H9 (cell line): ENCODE data around the gene CTNNA3. TPM values are rescaled to one million over a fixed set of nuclear protein-coding genes. Genes with fewer than 3 reads are reported as not detected.

Experiments used
- DNase-seq: peaks from one replicate; pipeline ENCODE4 v3.0.0-alpha.2; 2017
- H2AFZ ChIP-seq: one replicate; pipeline ENCODE4 v1.6.1; 2013; ENCODE audit warnings: mild to moderate bottlenecking, low read length, control low read depth, moderate library complexity
- H2AK5ac ChIP-seq: 2 replicates; pipeline ENCODE4 v1.6.1; 2013; ENCODE audit warnings: low read length, control low read depth, mixed read lengths; ENCODE audit not compliant: insufficient read length
- H2BK120ac ChIP-seq: one replicate; pipeline ENCODE4 v1.6.1; 2013; ENCODE audit warnings: low read depth, mild to moderate bottlenecking, low read length, control low read depth, inconsistent platforms; ENCODE audit not compliant: poor library complexity, severe bottlenecking
- H2BK12ac ChIP-seq: 2 replicates; pipeline ENCODE4 v1.6.1; 2013; ENCODE audit warnings: low read length, control low read depth, mixed read lengths, low read depth; ENCODE audit not compliant: insufficient read length
- H2BK15ac ChIP-seq: 2 replicates; pipeline ENCODE4 v1.6.1; 2013; ENCODE audit warnings: low read depth, low read length, control low read depth
- H2BK20ac ChIP-seq: one replicate; pipeline ENCODE4 v1.6.1; 2013; ENCODE audit warnings: low read depth, mild to moderate bottlenecking, low read length, control low read depth, inconsistent platforms; ENCODE audit not compliant: poor library complexity, severe bottlenecking
- H2BK5ac ChIP-seq: 2 replicates; pipeline ENCODE4 v1.6.1; 2013; ENCODE audit warnings: low read length, control low read depth, mixed read lengths; ENCODE audit not compliant: insufficient read length
- H3K14ac ChIP-seq: 2 replicates; pipeline ENCODE4 v1.6.1; 2013; ENCODE audit warnings: low read length, control low read depth; ENCODE audit not compliant: insufficient read depth
- H3K18ac ChIP-seq: 2 replicates; pipeline ENCODE4 v1.6.1; 2013; ENCODE audit warnings: low read depth, mild to moderate bottlenecking, mixed read lengths, low read length, control low read depth; ENCODE audit not compliant: insufficient read length
- H3K23ac ChIP-seq: 2 replicates; pipeline ENCODE4 v1.6.1; 2013; ENCODE audit warnings: low read length, control low read depth, mixed read lengths, low read depth; ENCODE audit not compliant: insufficient read length
- H3K23me2 ChIP-seq: 2 replicates; pipeline ENCODE4 v1.6.1; 2013; ENCODE audit warnings: low read depth, mild to moderate bottlenecking, mixed read lengths, low read length, control low read depth; ENCODE audit not compliant: insufficient read length, poor library complexity, severe bottlenecking
- H3K27ac ChIP-seq: 2 replicates; pipeline ENCODE4 v1.5.1; 2013; ENCODE audit warnings: low read length, control low read depth, mixed read lengths, low read depth; ENCODE audit not compliant: insufficient read length
- H3K27me3 ChIP-seq: 2 replicates; pipeline ENCODE4 v1.6.1; 2013; ENCODE audit warnings: low read length, control low read depth, inconsistent platforms; ENCODE audit not compliant: insufficient read depth
- H3K4ac ChIP-seq: 2 replicates; pipeline ENCODE4 v1.6.1; 2013; ENCODE audit warnings: low read depth, mild to moderate bottlenecking, control low read depth, inconsistent platforms, low read length, moderate library complexity
- H3K4me1 ChIP-seq: 2 replicates; pipeline ENCODE4 v1.6.1; 2013; ENCODE audit warnings: low read length, control low read depth, inconsistent platforms; ENCODE audit not compliant: insufficient read depth
- H3K4me2 ChIP-seq: 2 replicates; pipeline ENCODE4 v1.6.1; 2013; ENCODE audit warnings: low read length, control low read depth, mixed read lengths; ENCODE audit not compliant: insufficient read length, insufficient read depth
- H3K56ac ChIP-seq: 2 replicates; pipeline ENCODE4 v1.6.1; 2013; ENCODE audit warnings: low read depth, mild to moderate bottlenecking, mixed read lengths, low read length, control low read depth; ENCODE audit not compliant: insufficient read length
- H3K79me1 ChIP-seq: 2 replicates; pipeline ENCODE4 v1.6.1; 2013; ENCODE audit warnings: low read depth, mild to moderate bottlenecking, moderate library complexity, low read length, control low read depth, inconsistent platforms; ENCODE audit not compliant: insufficient read depth, poor library complexity, severe bottlenecking
- H3K79me2 ChIP-seq: 2 replicates; pipeline ENCODE4 v1.6.1; 2013; ENCODE audit warnings: low read length, control low read depth, inconsistent platforms; ENCODE audit not compliant: insufficient read depth
- H3K9ac ChIP-seq: 2 replicates; pipeline ENCODE4 v1.6.1; 2013; ENCODE audit warnings: low read length, control low read depth, mixed read lengths; ENCODE audit not compliant: insufficient read length; ENCODE audit errors: extremely low read depth
- H3K9me3 ChIP-seq: one replicate; pipeline ENCODE4 v1.6.1; 2013; ENCODE audit warnings: low read depth, low read length, inconsistent platforms; ENCODE audit not compliant: control insufficient read depth
- H3T11ph ChIP-seq: one replicate; pipeline ENCODE4 v1.6.1; 2013; ENCODE audit warnings: mild to moderate bottlenecking, low read length, control low read depth, inconsistent platforms
- H4K20me1 ChIP-seq: one replicate; pipeline ENCODE4 v1.6.1; 2013; ENCODE audit not compliant: control insufficient read depth, insufficient read length, insufficient read depth
- H4K5ac ChIP-seq: 2 replicates; pipeline ENCODE4 v1.6.1; 2013; ENCODE audit warnings: low read depth, mild to moderate bottlenecking, mixed read lengths, low read length, control low read depth; ENCODE audit not compliant: insufficient read length
- H4K8ac ChIP-seq: replicated peaks from 2 replicates; pipeline ENCODE4 v1.6.1; 2013; ENCODE audit warnings: low read length, control low read depth, mixed read lengths, low read depth; ENCODE audit not compliant: insufficient read length
- H4K91ac ChIP-seq: 2 replicates; pipeline ENCODE4 v1.6.1; 2013; ENCODE audit warnings: low read depth, mild to moderate bottlenecking, moderate library complexity, mixed read lengths, low read length, control low read depth; ENCODE audit not compliant: insufficient read length
- H3K27ac Mint-ChIP-seq, 3 experiments: 2 replicates in 2 of 3; 3 replicates in 1 of 3; pipeline ENCODE4 v1.8.0; 2020 to 2021; ENCODE audit warnings: mixed read lengths in 3 of 3, mild to moderate bottlenecking in 1 of 3, moderate library complexity in 1 of 3
- H3K27me3 Mint-ChIP-seq: 2 replicates; pipeline ENCODE4 v1.8.0; 2021; ENCODE audit warnings: low read depth, mild to moderate bottlenecking, moderate library complexity, mixed read lengths
- H3K36me3 Mint-ChIP-seq, 3 experiments: 2 replicates in 2 of 3; 3 replicates in 1 of 3; pipeline ENCODE4 v1.8.0; 2020 to 2021; ENCODE audit warnings: low read depth in 3 of 3, mixed read lengths in 3 of 3; ENCODE audit not compliant: insufficient read depth in 1 of 3
- H3K4me1 Mint-ChIP-seq, 2 experiments: 2 replicates each; pipeline ENCODE4 v1.8.0; 2020; ENCODE audit warnings: mixed read lengths in 2 of 2
- H3K4me3 Mint-ChIP-seq, 2 experiments: 2 replicates in 1 of 2; 3 replicates in 1 of 2; pipeline ENCODE4 v1.8.0; 2020 to 2021; ENCODE audit warnings: mild to moderate bottlenecking in 2 of 2, mixed read lengths in 2 of 2, moderate library complexity in 1 of 2
- H3K9me3 Mint-ChIP-seq, 2 experiments: 2 replicates in 1 of 2; 3 replicates in 1 of 2; pipeline ENCODE4 v1.8.0; 2020; ENCODE audit warnings: mild to moderate bottlenecking in 2 of 2, mixed read lengths in 2 of 2, moderate library complexity in 1 of 2
- CTCF ChIP-seq: fragments of 200-600 bp; sonication (generic); conservative IDR thresholded peaks from 3 replicates; pipeline ENCODE4 v1.8.0; 2021; ENCODE audit warnings: antibody characterized with exemption, mild to moderate bottlenecking
- WGBS: extraction: QIAGEN DNeasy Blood & Tissue Kit; methylation state at CpG from one replicate; pipeline ENCODE4 v1.1.7; 2013; ENCODE audit warnings: missing lambda C conversion rate, low lambda C conversion rate, mixed read lengths; ENCODE audit not compliant: insufficient read length; ENCODE audit errors: extremely low coverage; 5-methylcytosine and 5-hydroxymethylcytosine counted together
- total RNA-seq: library from RNA; stranded (reverse); gene quantifications from 2 replicates; pipeline ENCODE4 v1.2.1, GENCODE V29; 2021

Gene CTNNA3
- total RNA-seq, 1 experiment from 2014 or later = 3.3 TPM

GRCh38 chr10:65903620-65904019 is 1792.4 kb downstream of the CTNNA3 start:
- H4K8ac ChIP-seq = no peak overlapping the region
- no peak for TF ChIP-seq CTCF
- Mint-ChIP-seq H3K4me3 (no peak overlapping the region), H3K27me3 (no peaks in the 10 kb centered on the region), H3K36me3 (no peaks in the 10 kb centered on the region; a peak in 1 of 7 replicates), H3K27ac (no peak overlapping the region), H3K4me1 (no peaks in the 10 kb centered on the region), H3K9me3 (no peaks in the 10 kb centered on the region)
- H3K27ac ChIP-seq = no peak overlapping the region
- H3K27me3 ChIP-seq = no peaks in the 10 kb centered on the region
- H3K4me1 ChIP-seq = no peaks in the 10 kb centered on the region
- no peak overlapping the region for H3T11ph ChIP-seq
- no peaks in the 10 kb centered on the region for H3K9me3 ChIP-seq
- no peaks in the 10 kb centered on the region for H4K20me1 ChIP-seq
- no peak overlapping the region for H2AFZ ChIP-seq
- no peak overlapping the region for H2BK20ac ChIP-seq
- H2BK120ac ChIP-seq = no peak overlapping the region
- H3K4ac ChIP-seq = no peak overlapping the region
- H4K91ac ChIP-seq = no peak overlapping the region
- no peak overlapping the region for H3K14ac ChIP-seq
- no peak overlapping the region for H3K56ac ChIP-seq
- H3K23ac ChIP-seq = no peak overlapping the region
- H2AK5ac ChIP-seq = no peak overlapping the region
- no peaks in the 10 kb centered on the region for H3K79me2 ChIP-seq
- H2BK12ac ChIP-seq = no peak overlapping the region
- no peak overlapping the region for H2BK5ac ChIP-seq
- H3K79me1 ChIP-seq = no peaks in the 10 kb centered on the region
- DNase-seq = no peak
- H2BK15ac ChIP-seq = no peak overlapping the region
- H3K4me2 ChIP-seq = no peak overlapping the region
- no peak overlapping the region for H3K9ac ChIP-seq
- no CpG with 5 or more reads among the region's 4 CpGs for WGBS
- no peak overlapping the region for H3K18ac ChIP-seq
- H4K5ac ChIP-seq = no peak overlapping the region
- H3K23me2 ChIP-seq = no peaks in the 10 kb centered on the region
